NCI-H128 (cell line): ENCODE data around the gene SCLT1.
A peak's percentile ranks its signal among the peaks of the same experiment; 100 is the strongest.
"Not testable (repeated sequence)": the region's sequence is repeated elsewhere in the genome, so short reads cannot be mapped to it uniquely, and the experiment has no call there.

Experiments
- DNase-seq: peaks from one replicate; lab custom pipeline; 2025; ENCODE audit not compliant: unreplicated experiment; lab: John Stamatoyannopoulos, UW

Gene SCLT1

DNA sequence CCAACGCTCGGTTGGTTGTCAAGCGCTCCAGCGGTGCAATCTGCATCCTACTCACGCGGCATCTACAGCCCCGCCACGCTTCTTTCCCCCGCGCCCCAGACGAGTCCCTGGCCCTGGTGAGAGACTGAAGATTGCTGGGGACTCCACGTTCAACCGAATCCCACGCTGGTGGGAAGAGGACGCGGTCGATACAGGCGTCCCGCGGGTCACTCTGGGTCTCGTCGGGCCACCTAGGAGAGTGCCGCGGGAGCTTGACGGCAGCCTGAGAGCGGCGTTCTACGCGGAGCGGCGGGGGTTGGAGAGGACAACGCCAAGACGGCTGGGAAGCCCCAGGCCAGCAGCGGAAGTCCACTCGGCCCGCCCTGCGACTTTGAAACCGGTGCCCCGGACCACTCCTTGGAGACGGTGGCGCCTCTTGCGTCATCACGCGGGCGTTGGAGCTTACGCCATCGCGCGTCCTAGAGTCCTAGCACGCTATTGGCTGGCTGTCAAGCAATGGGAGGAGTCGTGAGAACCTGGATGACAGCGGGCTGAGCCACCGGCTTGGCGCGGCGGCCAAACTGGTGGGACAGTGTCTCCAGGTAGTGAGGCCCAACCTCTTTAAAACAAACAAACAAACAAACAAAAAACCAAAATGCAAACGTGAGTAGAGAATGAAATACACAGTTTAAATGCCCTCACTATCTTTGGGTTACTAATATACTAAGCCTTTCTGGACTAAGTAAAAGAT is at the start of gene SCLT1:
SCLT1 (minus strand) TSS at position 349 of the 730 bp plus-strand sequence. CDS start 436 bp downstream, outside the sequence.
- DNase-seq: peak; percentile 80

GRCh38 chr4:129140521-129140920 is 47.2 kb upstream of the SCLT1 start:
- DNase-seq: no peak

- no peak for DNase-seq
These were observed 45.6 kb upstream of the SCLT1 start for GRCh38 chr4:129138810-129139496.

DNA sequence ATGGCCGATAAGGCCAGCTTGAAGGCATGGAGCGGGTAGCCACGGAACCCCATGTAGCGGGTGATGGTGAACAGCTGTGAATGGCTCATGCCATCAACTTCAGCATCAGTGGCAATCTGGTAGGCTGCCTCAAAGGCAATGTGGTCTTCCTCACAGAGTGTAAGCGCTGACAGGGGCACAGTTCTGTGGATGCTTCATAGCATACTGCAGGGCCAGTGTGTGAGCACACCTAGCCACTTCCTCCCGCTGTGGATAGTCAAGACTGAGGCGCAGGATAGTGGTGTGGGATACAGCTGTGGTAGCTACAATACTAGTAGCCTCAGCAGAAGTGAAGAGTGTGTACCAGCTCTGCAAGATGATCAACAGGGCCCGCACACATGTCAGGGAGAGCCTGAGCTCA is 43.1 kb upstream of the SCLT1 start:
- no peak for DNase-seq

DNA sequence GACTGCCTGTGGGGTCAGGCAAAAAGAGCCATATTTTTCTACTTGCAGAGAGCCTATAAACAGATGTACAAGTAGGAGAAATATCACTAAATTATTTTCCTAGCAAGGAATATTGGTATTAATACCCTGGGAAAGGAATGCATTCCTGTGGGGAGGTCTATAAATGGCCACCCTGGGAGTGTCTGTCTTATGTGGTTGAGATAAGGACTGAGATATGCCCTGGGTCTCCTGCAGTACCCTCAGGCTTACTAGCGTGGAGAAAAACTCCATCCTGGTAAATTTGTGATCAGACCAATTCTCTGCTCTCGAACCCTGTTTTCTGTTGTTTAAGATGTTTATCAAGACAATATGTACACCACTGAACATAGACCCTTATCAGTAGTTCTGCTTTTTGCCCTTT is 38.0 kb upstream of the SCLT1 start:
- DNase-seq: no peak

- no peak for DNase-seq
These were observed 35.8 kb upstream of the SCLT1 start for GRCh38 chr4:129129143-129129542.

DNA sequence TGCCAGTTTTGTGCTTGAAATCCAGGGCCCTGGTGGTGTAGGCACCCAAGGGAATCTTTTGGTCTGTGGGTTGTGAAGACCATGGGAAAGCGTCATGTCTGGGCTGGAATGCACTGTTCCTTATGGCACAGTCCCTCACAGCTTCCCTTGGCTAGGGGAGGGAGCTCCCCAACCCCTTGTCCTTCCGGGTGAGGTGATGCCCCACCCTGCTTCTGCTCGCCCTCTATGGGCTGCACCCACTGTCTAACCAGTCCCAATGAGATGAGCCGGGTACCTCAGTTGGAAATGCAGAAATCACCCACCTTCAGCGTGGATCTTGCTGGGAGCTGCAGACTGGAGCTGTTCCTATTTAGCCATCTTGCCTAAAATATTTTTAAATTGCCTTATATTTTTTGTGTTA is 33.3 kb upstream of the SCLT1 start:
- DNase-seq: not testable (repeated sequence)

- no peak for DNase-seq
These were observed 24.4 kb upstream of the SCLT1 start for GRCh38 chr4:129117705-129118104.

GRCh38 chr4:129113919-129114318 is 20.6 kb upstream of the SCLT1 start:
- no peak for DNase-seq

- DNase-seq: no peak
These were observed 20.1 kb upstream of the SCLT1 start for GRCh38 chr4:129113434-129113833.

DNA sequence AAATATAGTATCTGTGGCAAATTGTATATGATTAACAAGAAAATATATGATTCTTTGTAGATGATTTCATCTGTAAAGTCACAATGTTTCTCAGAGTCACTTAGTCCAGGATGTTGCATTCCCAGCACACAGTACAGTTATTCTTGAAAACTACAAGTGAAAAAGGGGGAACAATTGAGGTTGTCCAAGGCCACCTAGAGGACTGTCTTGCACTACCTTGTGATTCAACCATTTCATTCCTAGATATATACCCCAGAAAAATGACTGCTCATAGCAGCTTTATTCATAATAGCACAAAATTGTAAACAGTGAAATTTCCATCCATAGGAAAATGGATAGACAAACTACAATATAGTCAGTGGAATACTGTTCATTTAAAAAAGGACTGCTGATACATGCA is 18.6 kb upstream of the SCLT1 start:
- no peak for DNase-seq

DNA sequence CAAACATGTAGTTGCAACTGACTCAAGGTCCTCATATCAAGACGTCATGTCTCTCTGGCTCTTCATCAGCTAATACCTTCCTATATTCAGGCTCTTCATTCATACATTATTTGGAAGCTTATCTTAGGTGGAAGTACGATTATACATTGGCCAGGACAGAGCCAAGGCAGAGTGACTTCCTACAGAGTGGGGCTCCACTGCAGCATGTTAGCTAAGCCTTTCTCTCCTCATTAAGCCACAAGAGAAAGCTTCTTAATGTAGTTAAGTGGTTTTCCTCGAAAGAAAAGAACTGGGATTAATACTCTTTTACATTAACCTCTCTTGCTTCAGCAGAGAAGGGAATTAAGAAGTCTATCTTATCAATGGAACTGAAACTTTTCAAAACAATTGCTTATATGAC is 17.6 kb upstream of the SCLT1 start:
- DNase-seq: no peak

GRCh38 chr4:129109965-129110824 is 16.9 kb upstream of the SCLT1 start:
- no peak for DNase-seq

DNA sequence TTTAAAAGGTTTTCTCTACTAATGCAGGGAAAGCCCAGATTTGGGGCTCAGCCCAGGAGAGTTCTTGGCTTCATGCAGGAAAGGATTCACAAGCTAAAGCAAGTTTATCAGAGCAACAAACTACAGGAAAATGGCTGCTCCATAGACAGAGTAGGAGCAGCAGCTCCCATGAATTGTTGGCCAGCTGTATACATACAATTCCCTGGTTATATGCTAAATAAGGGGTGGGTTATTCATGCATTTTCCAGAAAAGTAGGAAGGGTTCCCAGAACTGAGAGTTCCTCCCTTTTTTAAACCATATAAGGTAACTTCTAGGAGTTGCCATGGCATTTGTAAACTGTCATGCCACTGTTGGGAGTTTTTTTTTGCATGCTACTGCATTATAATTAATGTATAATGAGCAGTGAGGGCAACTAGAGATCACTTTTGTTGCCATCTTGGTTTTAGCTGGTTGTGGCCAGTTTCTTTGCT is 5.2 kb upstream of the SCLT1 start:
- no peak for DNase-seq

GRCh38 chr4:129095811-129096454 is 2.6 kb upstream of the SCLT1 start, which contains the start of gene C4orf33:
Gene C4orf33, plus strand, starts transcription at chr4:129096152. Its CDS starts 6,459 bp downstream, at chr4:129102611.
- no peak for DNase-seq

- DNase-seq: no peak
These were observed 1.0 kb upstream of the SCLT1 start for GRCh38 chr4:129094347-129094746.

DNA sequence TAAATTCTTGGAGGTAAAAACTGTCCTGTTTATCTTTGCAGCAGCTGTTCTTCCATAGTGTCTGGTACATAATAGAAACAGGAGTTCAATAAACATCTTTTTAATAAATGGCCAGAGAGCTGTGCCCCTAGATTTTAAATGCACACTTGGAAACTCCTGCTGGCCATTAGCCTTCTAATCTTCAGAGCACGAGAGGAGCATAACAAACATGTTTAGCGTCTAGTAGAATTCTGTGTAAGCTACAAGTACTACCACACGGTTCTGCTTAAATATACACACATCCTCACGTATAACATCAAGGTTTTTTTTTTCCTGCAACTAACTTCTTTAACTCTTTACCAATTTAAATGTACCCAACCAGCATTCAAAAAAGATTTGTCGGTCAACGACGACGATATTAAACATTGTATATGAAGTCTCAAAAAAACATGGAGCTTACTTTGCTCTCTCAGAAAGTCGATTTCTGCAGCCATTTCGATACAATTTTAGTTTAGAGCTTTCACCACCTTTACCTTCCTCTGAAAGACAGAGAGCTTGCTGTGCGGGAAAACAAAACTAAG is 628 bp downstream of the SCLT1 start:
- DNase-seq: no peak

- no peak for DNase-seq
These were observed 5.8 kb downstream of the SCLT1 start for GRCh38 chr4:129087516-129087915.

DNA sequence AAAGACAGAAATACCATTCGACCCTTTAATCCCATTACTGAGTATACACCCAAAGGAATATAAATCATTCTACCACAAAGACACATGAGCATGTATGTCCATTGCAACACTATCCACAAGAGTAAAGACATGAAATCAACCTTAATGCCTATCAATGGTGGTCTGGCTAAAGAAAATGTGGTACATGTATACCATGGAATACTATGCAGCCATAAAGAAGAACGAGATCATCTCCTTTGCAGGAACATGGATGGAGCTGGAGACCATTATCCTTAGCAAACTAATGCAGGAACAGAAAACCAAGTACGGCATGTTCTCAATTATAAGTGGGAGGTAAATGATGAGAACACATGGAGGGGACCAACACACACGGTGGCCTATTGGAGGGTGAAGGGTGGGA is 7.9 kb downstream of the SCLT1 start:
- no peak for DNase-seq

- no peak for DNase-seq
These were observed 11.0 kb downstream of the SCLT1 start for GRCh38 chr4:129082302-129082701.

- no peak for DNase-seq
These were observed 13.2 kb downstream of the SCLT1 start for GRCh38 chr4:129080129-129080528.
